GM19468 (cell line): ENCODE results near the gene SLC15A3.
"Not testable (repeated sequence)": the region's sequence is repeated elsewhere in the genome, so short reads cannot be mapped to it uniquely, and the experiment has no call there.

Experiments
- ATAC-seq: cut with Tn5 transposase; IDR thresholded peaks from one replicate; pipeline ENCODE4 v1.9.1; 2021; ENCODE audit warnings: mild to moderate bottlenecking, moderate library complexity, moderate number of reproducible peaks; ENCODE audit not compliant: unreplicated experiment; ENCODE audit errors: extremely low read depth

The SLC15A3 gene

GRCh38 chr11:60917267-60917666, 34.7 kb downstream of the SLC15A3 start:
- no peak for ATAC-seq

- no peak for ATAC-seq
Observed at GRCh38 chr11:60916669-60917206, 35.2 kb downstream of the SLC15A3 start.

- no peak for ATAC-seq
Observed at GRCh38 chr11:60915248-60915914, 36.6 kb downstream of the SLC15A3 start.

GRCh38 chr11:60914633-60915247, 37.2 kb downstream of the SLC15A3 start:
- no peak for ATAC-seq

- peak; percentile 15 for ATAC-seq
Observed at GRCh38 chr11:60913793-60914632, 38.0 kb downstream of the SLC15A3 start, which contains the start of gene TMEM109. TSS of gene TMEM109 (plus strand) at chr11:60914158. CDS start at chr11:60919694, 5,536 bp downstream.

- ATAC-seq: no peak
Observed at GRCh38 chr11:60912851-60913528, 39.0 kb downstream of the SLC15A3 start.

- ATAC-seq: no peak
Observed at GRCh38 chr11:60912223-60912850, 39.6 kb downstream of the SLC15A3 start.

- no peak for ATAC-seq
Observed at GRCh38 chr11:60910711-60911380, 41.1 kb downstream of the SLC15A3 start.

- peak; percentile 37 for ATAC-seq
Observed at GRCh38 chr11:60910281-60910687, 41.7 kb downstream of the SLC15A3 start.

- ATAC-seq: not testable (repeated sequence)
Observed at GRCh38 chr11:60909680-60910280, 42.2 kb downstream of the SLC15A3 start.

GRCh38 chr11:60908803-60909202, 43.2 kb downstream of the SLC15A3 start:
- no peak for ATAC-seq

- peak; percentile 54 for ATAC-seq
Observed at GRCh38 chr11:60906132-60906972, 45.6 kb downstream of the SLC15A3 start, which contains the start of gene PRPF19. TSS of gene PRPF19 (minus strand) at chr11:60906585. CDS start at chr11:60906382, 203 bp downstream.

- no peak for ATAC-seq
Observed at GRCh38 chr11:60905551-60906113, 46.3 kb downstream of the SLC15A3 start.

- ATAC-seq: no peak
Observed at GRCh38 chr11:60905047-60905446, 46.9 kb downstream of the SLC15A3 start.

GRCh38 chr11:60902625-60903024, 49.4 kb downstream of the SLC15A3 start:
- no peak for ATAC-seq

- no peak for ATAC-seq
Observed at GRCh38 chr11:60900673-60901404, 51.1 kb downstream of the SLC15A3 start.

- no peak for ATAC-seq
Observed at GRCh38 chr11:60899977-60900376, 52.0 kb downstream of the SLC15A3 start.
